Thoracic aorta (tissue), 2 donors: Measurements from ENCODE around the gene FBXW7. TPM values are rescaled to one million over a fixed set of nuclear protein-coding genes. Genes with fewer than 3 reads are reported as not detected.

ENCODE experiments used
- ATAC-seq: fragments of 150-250 bp; one replicate; pipeline ENCODE4 v1.8.0; 2017; ENCODE audit warnings: low read depth; ENCODE audit not compliant: insufficient number of reproducible peaks, low FRiP score
- DNase-seq: peaks from one replicate; pipeline ENCODE4 v3.0.0-alpha.2; 2020; ENCODE audit warnings: low spot score
- H3K27ac ChIP-seq, 2 donors: fragments of 200-600 bp; sonication (generic); 1 replicate in 1 of 2; 2 replicates in 1 of 2; pipeline ENCODE4 v1.5.1; 2016; ENCODE audit warnings: mild to moderate bottlenecking in 2 of 2, moderate library complexity in 2 of 2
- H3K27me3 ChIP-seq: fragments of 200-600 bp; sonication (generic); replicated peaks from 2 replicates; pipeline ENCODE4 v1.6.0; 2016; ENCODE audit warnings: mild to moderate bottlenecking; ENCODE audit not compliant: insufficient read depth
- H3K36me3 ChIP-seq: fragments of 200-600 bp; sonication (generic); one replicate; pipeline ENCODE4 v1.5.1; 2016
- H3K4me1 ChIP-seq, 2 donors: fragments of 200-600 bp; sonication (generic); 1 replicate in 1 of 2; 2 replicates in 1 of 2; pipeline versions ENCODE4 v1.5.1 to v1.6.0; 2016; ENCODE audit warnings: low read depth in 2 of 2, mild to moderate bottlenecking in 1 of 2; ENCODE audit not compliant: control insufficient read depth in 1 of 2
- H3K4me3 ChIP-seq: fragments of 200-600 bp; sonication (generic); 2 replicates; pipeline ENCODE4 v1.5.1; 2016; ENCODE audit warnings: mild to moderate bottlenecking
- H3K9me3 ChIP-seq: fragments of 200-600 bp; sonication (generic); 2 replicates; pipeline ENCODE4 v1.5.1; 2016
- CTCF ChIP-seq: fragments of 200-600 bp; sonication (generic); IDR thresholded peaks from one replicate; pipeline ENCODE4 v1.5.1; 2019; ENCODE audit warnings: antibody characterized with exemption
- total RNA-seq, 2 donors: library from RNA; depleted of rRNA; stranded (reverse); fragments of >200 nt; gene quantifications; one replicate each; pipeline versions ENCODE4 v1.1.0 to v1.2.3, GENCODE V29; 2016

FBXW7 gene
- total RNA-seq, 2 donors from 2014 or later, result 31.5 to 92.6 TPM

GRCh38 chr4:152380185-152380584 is 155.7 kb downstream of the FBXW7 start:
- Histone ChIP-seq H3K4me1 (peaks cover 3 to 9% of the 10 kb centered on the region in 2 donors), H3K36me3 (no peaks in the 10 kb centered on the region), H3K27me3 (no peaks in the 10 kb centered on the region), H3K9me3 (no peaks in the 10 kb centered on the region), H3K4me3 (no peak overlapping the region), H3K27ac (no peak overlapping the region)
- no peak for TF ChIP-seq CTCF
- ATAC-seq (no peak), DNase-seq (no peak)

GRCh38 chr4:152374606-152375285 is 161.1 kb downstream of the FBXW7 start:
- DNase-seq (no peak), ATAC-seq (no peak)
- Histone ChIP-seq H3K4me3 (no peak overlapping the region), H3K36me3 (no peaks in the 10 kb centered on the region), H3K27ac (no peak overlapping the region), H3K4me1 (no peaks in the 10 kb centered on the region), H3K27me3 (no peaks in the 10 kb centered on the region), H3K9me3 (no peaks in the 10 kb centered on the region)
- no peak for TF ChIP-seq CTCF

GRCh38 chr4:152374153-152374552 is 161.7 kb downstream of the FBXW7 start:
- ATAC-seq, result no peak
- Histone ChIP-seq H3K9me3 (no peaks in the 10 kb centered on the region), H3K27ac (no peak overlapping the region), H3K36me3 (no peaks in the 10 kb centered on the region), H3K4me1 (no peaks in the 10 kb centered on the region), H3K4me3 (no peak overlapping the region), H3K27me3 (no peaks in the 10 kb centered on the region)
- TF ChIP-seq CTCF, result no peak
- DNase-seq, result no peak

GRCh38 chr4:152372444-152372843 is 163.4 kb downstream of the FBXW7 start:
- Histone ChIP-seq H3K9me3 (no peaks in the 10 kb centered on the region), H3K4me3 (no peak overlapping the region), H3K4me1 (no peaks in the 10 kb centered on the region), H3K27me3 (no peaks in the 10 kb centered on the region), H3K36me3 (no peaks in the 10 kb centered on the region), H3K27ac (no peak overlapping the region)
- DNase-seq, result no peak
- no peak for ATAC-seq
- TF ChIP-seq CTCF, result no peak

GRCh38 chr4:152369902-152370295 is 166.0 kb downstream of the FBXW7 start:
- Histone ChIP-seq H3K36me3 (no peaks in the 10 kb centered on the region), H3K4me3 (no peak overlapping the region), H3K27me3 (no peaks in the 10 kb centered on the region), H3K9me3 (no peaks in the 10 kb centered on the region), H3K27ac (no peak overlapping the region), H3K4me1 (no peaks in the 10 kb centered on the region)
- ATAC-seq (no peak), DNase-seq (no peak)
- TF ChIP-seq CTCF, result no peak
